GM12878 (cell line): ENCODE measurements around the gene MAP4.
"Not testable (repeated sequence)": the region's sequence is repeated elsewhere in the genome, so short reads cannot be mapped to it uniquely, and the experiment has no call there.

Experiments used
- CEBPZ ChIP-seq: fragments of 150-350 bp; IDR thresholded peaks from 2 replicates; pipeline ENCODE4 v1.6.1; 2016; ENCODE audit warnings: low read depth, low read length
- CHD2 ChIP-seq: IDR thresholded peaks from 2 replicates; pipeline ENCODE4 v1.6.1; 2011; ENCODE audit warnings: low read depth, low read length, improper control_type of control experiment, borderline replicate concordance
- EED ChIP-seq: sonication (generic); IDR thresholded peaks from 2 replicates; pipeline ENCODE4 v1.6.1; 2016; ENCODE audit warnings: antibody characterized with exemption, low read depth
- EGR1 ChIP-seq, 2 experiments: IDR thresholded peaks; 1 replicate in 1 of 2; 2 replicates in 1 of 2; pipeline ENCODE4 v1.6.1; 2011 to 2012; ENCODE audit warnings: low read depth in 2 of 2, low read length in 2 of 2, borderline replicate concordance in 1 of 2, mild to moderate bottlenecking in 1 of 2, moderate library complexity in 1 of 2
- HSF1 ChIP-seq: fragments of 150-350 bp; IDR thresholded peaks from 2 replicates; pipeline ENCODE4 v1.6.1; 2014; ENCODE audit warnings: mild to moderate bottlenecking, low read depth, low read length
- MAX ChIP-seq: IDR thresholded peaks from 2 replicates; pipeline ENCODE4 v1.6.1; 2012; ENCODE audit warnings: low read depth, low read length, improper control_type of control experiment
- POLR2A ChIP-seq: IDR thresholded peaks from 2 replicates; pipeline ENCODE4 v1.6.1; 2011; ENCODE audit warnings: low read depth, mild to moderate bottlenecking, low read length
- PRDM15 ChIP-seq: fragments of 450-650 bp; formaldehyde crosslinking; IDR thresholded peaks from 2 replicates; pipeline ENCODE4 v1.4.0; 2020; ENCODE audit warnings: mild to moderate bottlenecking, moderate library complexity
- RAD21 ChIP-seq: IDR thresholded peaks from 2 replicates; pipeline ENCODE4 v1.6.1; 2011; ENCODE audit warnings: mild to moderate bottlenecking, low read depth, low read length, moderate library complexity; ENCODE audit not compliant: insufficient read depth
- SRF ChIP-seq, 2 experiments: IDR thresholded peaks; 2 replicates each; pipeline ENCODE4 v1.6.1; 2011; ENCODE audit warnings: low read depth in 2 of 2, low read length in 2 of 2, mild to moderate bottlenecking in 1 of 2, moderate library complexity in 1 of 2
- TAF1 ChIP-seq: IDR thresholded peaks from 2 replicates; pipeline ENCODE4 v1.6.1; 2011; ENCODE audit warnings: mild to moderate bottlenecking, low read depth, low read length, borderline replicate concordance
- YY1 ChIP-seq: IDR thresholded peaks from 2 replicates; pipeline ENCODE4 v1.6.1; 2011; ENCODE audit warnings: low read depth, mild to moderate bottlenecking, low read length
- ZBTB4 ChIP-seq: fragments of 450-650 bp; formaldehyde crosslinking; IDR thresholded peaks from 2 replicates; pipeline ENCODE4 v1.4.0; 2022; ENCODE audit warnings: mild to moderate bottlenecking, moderate library complexity
- ZNF274 ChIP-seq: IDR thresholded peaks from one replicate; pipeline ENCODE4 v1.8.0; 2011; ENCODE audit not compliant: insufficient read length, insufficient read depth

GRCh38 chr3:48007361-48007760 lies 8.9 kb downstream of the MAP4 start:
- TF ChIP-seq HSF1; CHD2; POLR2A; TAF1; CEBPZ; PRDM15 (CRISPR knock-in tag); YY1; SRF (IDR thresholded peaks at IDR 0.05; ENCODE audit: low read depth in 2 of 2, low read length in 2 of 2); EGR1 (IDR thresholded peaks at IDR 0.05; ENCODE audit: borderline replicate concordance in 1 of 2, low read depth in 2 of 2, low read length in 2 of 2); ZBTB4 (CRISPR knock-in tag); ZNF274; EED; RAD21; MAX: not testable (repeated sequence)
